ENCODE measurements around the gene RICTOR. TPM values are rescaled to one million over a fixed set of nuclear protein-coding genes. Genes with fewer than 3 reads are reported as not detected.
A peak's percentile ranks its signal among the peaks of the same experiment; 100 is the strongest.

The RICTOR gene
- total and polyA plus RNA-seq, 9 of the 15 experiments (the other 6 are each of a cell fraction or from before 2014, with no cell fraction given), result 13.9 to 46.6 (median 22.6) TPM

GRCh38 chr5:39024005-39024404 lies 50.2 kb downstream of the RICTOR start:
- H2AFZ ChIP-seq (ENCODE audit: low read depth, low read length), result no peak overlapping the region
- H3K27ac ChIP-seq (ENCODE audit: extremely low read depth, low read depth, low read length), result no peak overlapping the region
- H3K27me3 ChIP-seq (ENCODE audit: control insufficient read depth in 2 of 2, insufficient read depth in 2 of 2, low read length in 2 of 2), result no peaks in the 10 kb centered on the region
- FAIRE-seq (no peak), ATAC-seq (peak; percentile 76), DNase-seq (ENCODE audit: extremely low read depth in 1 of 4, low spot score in 3 of 4) (no peak)
- POLR2A ChIA-PET, result interaction anchor here (0.7 to 1.4 kb wide), 2 partner anchors 9 to 316 kb away, joined by 3 to 4 read pairs; no protein-coding TSS in a partner anchor
- H3K36me3 ChIP-seq (ENCODE audit: control insufficient read depth, insufficient read depth, low read length), result peaks cover 24% of the 10 kb centered on the region
- H3K79me2 ChIP-seq (ENCODE audit: control insufficient read depth, insufficient read depth, low read length), result peaks cover 69% of the 10 kb centered on the region
- H3K4me3 ChIP-seq, result no peak overlapping the region
- no peaks in the 10 kb centered on the region for H3K9me1 ChIP-seq (ENCODE audit: control insufficient read depth, insufficient read depth, low read length)
- peaks cover 4 to 16% of the 10 kb centered on the region in 2 experiments for H3K4me1 ChIP-seq (replicated peaks in 1 of 2; ENCODE audit: control insufficient read depth in 2 of 2, insufficient read depth in 2 of 2, low read length in 2 of 2)
- BruUV-seq (replicated peaks), result no TSS peak
- no peak overlapping the region for H3K4me2 ChIP-seq (ENCODE audit: insufficient read depth, low read length)
- CTCF ChIA-PET (ENCODE audit: low intra/inter-chr PET ratio), result no interaction called here
- 56% methylated on average over 7 of the region's 7 CpGs for WGBS (ENCODE audit: insufficient coverage, low coverage, missing lambda C conversion rate)
- 0 out of 2 replicates have a peak, but pooled peaks cover 3% of the 10 kb centered on the region for H3K9me3 ChIP-seq (replicated peaks; ENCODE audit: control insufficient read depth, insufficient read depth, low read depth, low read length)
- H3K9ac ChIP-seq (ENCODE audit: insufficient read depth in 1 of 2, low read depth in 2 of 2, low read length in 2 of 2), result no peak overlapping the region
- intact Hi-C loops (cut with micrococcal nuclease), result no loop called here
- no peak for TF ChIP-seq ETV5 (CRISPR knock-in tag; IDR thresholded peaks at IDR 0.05; ENCODE audit: low read depth)
- 0 out of 6 replicates have a peak, but pooled peaks of 1 of the 3 experiments have one; percentile 9 for TF ChIP-seq CTCF (IDR thresholded peaks at IDR 0.05 in 2 of 3, conservative IDR thresholded peaks at IDR 0.05 in 1 of 3; ENCODE audit: insufficient read depth in 2 of 3, low read depth in 1 of 3, low read length in 3 of 3)
- in situ Hi-C loops (cut with MboI), result no loop called here
- peaks cover 7% of the 10 kb centered on the region; the same call in 1 of the 2 replicates for H4K20me1 ChIP-seq (replicated peaks; ENCODE audit: control insufficient read depth, insufficient read depth, low read length)

GRCh38 chr5:39023121-39023520 lies 51.1 kb downstream of the RICTOR start:
- Histone ChIP-seq H3K4me1 (replicated peaks in 1 of 2; ENCODE audit: control insufficient read depth in 2 of 2, insufficient read depth in 2 of 2, low read length in 2 of 2) (peaks cover 4 to 16% of the 10 kb centered on the region in 2 experiments), H3K79me2 (ENCODE audit: control insufficient read depth, insufficient read depth, low read length) (peaks cover 68% of the 10 kb centered on the region), H3K27me3 (ENCODE audit: control insufficient read depth in 2 of 2, insufficient read depth in 2 of 2, low read length in 2 of 2) (no peaks in the 10 kb centered on the region), H3K27ac (ENCODE audit: extremely low read depth, low read depth, low read length) (no peak overlapping the region), H3K9ac (ENCODE audit: insufficient read depth in 1 of 2, low read depth in 2 of 2, low read length in 2 of 2) (no peak overlapping the region), H3K36me3 (ENCODE audit: control insufficient read depth, insufficient read depth, low read length) (peaks cover 26% of the 10 kb centered on the region), H3K9me1 (ENCODE audit: control insufficient read depth, insufficient read depth, low read length) (no peaks in the 10 kb centered on the region), H2AFZ (ENCODE audit: low read depth, low read length) (no peak overlapping the region), H4K20me1 (replicated peaks; ENCODE audit: control insufficient read depth, insufficient read depth, low read length) (peaks cover 7% of the 10 kb centered on the region; the same call in 1 of the 2 replicates), H3K4me3 (no peak overlapping the region), H3K9me3 (replicated peaks; ENCODE audit: control insufficient read depth, insufficient read depth, low read depth, low read length) (no peaks in the 10 kb centered on the region), H3K4me2 (ENCODE audit: insufficient read depth, low read length) (no peak overlapping the region)
- ATAC-seq (no peak), DNase-seq (ENCODE audit: extremely low read depth in 1 of 4, low spot score in 3 of 4) (no peak), FAIRE-seq (no peak)
- in situ Hi-C loops (cut with MboI), result no loop called here
- no TSS peak for BruUV-seq (replicated peaks)
- WGBS (ENCODE audit: insufficient coverage, low coverage, missing lambda C conversion rate), result 66% methylated on average over 4 of the region's 4 CpGs
- intact Hi-C loops (cut with micrococcal nuclease), result no loop called here
- POLR2A ChIA-PET, result interaction anchor here (1.4 kb wide), 1 partner anchor 9 kb away, joined by 4 read pairs; no protein-coding TSS in a partner anchor
- CTCF ChIA-PET (ENCODE audit: low intra/inter-chr PET ratio), result no interaction called here
- TF ChIP-seq ZKSCAN1 (IDR thresholded peaks at IDR 0.05; ENCODE audit: low read depth, low read length) (no peak), OTX1 (CRISPR knock-in tag; IDR thresholded peaks at IDR 0.05) (no peak), RFX7 (CRISPR knock-in tag; IDR thresholded peaks at IDR 0.05) (no peak), POLR3G (IDR thresholded peaks at IDR 0.05; ENCODE audit: extremely low read depth, insufficient read length, insufficient replicate concordance) (no peak), KDM1A (IDR thresholded peaks at IDR 0.05) (no peak), ZNF778 (CRISPR knock-in tag; IDR thresholded peaks at IDR 0.05) (no peak), CHAMP1 (IDR thresholded peaks at IDR 0.05) (no peak), XRCC4 (IDR thresholded peaks at IDR 0.05; ENCODE audit: extremely low read depth, insufficient read depth, insufficient read length) (no peak)
